OCI-LY3 (cell line): Measurements from ENCODE around the gene YWHAB.

Source experiments
- H2AFZ ChIP-seq: fragments of 200-600, 300-600 bp; shearing (Covaris generic); 2 replicates; pipeline ENCODE4 v1.6.0; 2014; ENCODE audit warnings: antibody characterized with exemption, low read depth, low read length
- H3K27ac ChIP-seq: fragments of 200-600, 300-600 bp; sonication (generic); 2 replicates; pipeline ENCODE4 v1.5.1; 2014; ENCODE audit warnings: mild to moderate bottlenecking, low read length, moderate library complexity, mixed read lengths
- H3K27me3 ChIP-seq: fragments of 200-600, 300-600 bp; sonication (generic); 2 replicates; pipeline ENCODE4 v1.6.1; 2014; ENCODE audit warnings: low read depth, low read length, mixed read lengths
- H3K36me3 ChIP-seq: fragments of 200-600, 300-600 bp; sonication (generic); replicated peaks from 2 replicates; pipeline ENCODE3; 2014; ENCODE audit warnings: low read depth, low read length, mixed read lengths
- H3K4me1 ChIP-seq: fragments of 300-600, 200-600 bp; sonication (generic); 2 replicates; pipeline ENCODE4 v1.6.1; 2014; ENCODE audit warnings: low read length, mixed read lengths
- H3K4me2 ChIP-seq: fragments of 200-600, 300-600 bp; sonication (generic); 2 replicates; pipeline ENCODE4 v1.6.1; 2014; ENCODE audit warnings: low read length, mixed read lengths
- H3K4me3 ChIP-seq: fragments of 300-600, 200-600 bp; sonication (generic); 2 replicates; pipeline ENCODE4 v1.5.1; 2014; ENCODE audit warnings: antibody characterized with exemption, mild to moderate bottlenecking, low read length, moderate library complexity
- H3K79me2 ChIP-seq: fragments of 300-600, 200-600 bp; shearing (Covaris generic); 2 replicates; pipeline ENCODE4 v1.6.1; 2014; ENCODE audit warnings: mild to moderate bottlenecking, low read length, mixed read lengths
- H3K9ac ChIP-seq: fragments of 300-600, 200-600 bp; shearing (Covaris generic); 2 replicates; pipeline ENCODE4 v1.6.0; 2014; ENCODE audit warnings: mild to moderate bottlenecking, low read length, moderate library complexity
- H3K9me3 ChIP-seq: fragments of 200-600, 300-600 bp; shearing (Covaris generic); 2 replicates; pipeline ENCODE4 v1.6.1; 2014; ENCODE audit warnings: low read length, mixed read lengths; ENCODE audit not compliant: insufficient read depth
- H4K20me1 ChIP-seq: fragments of 200-600, 300-600 bp; sonication (generic); 2 replicates; pipeline ENCODE4 v1.6.1; 2016; ENCODE audit warnings: low read length, mixed read lengths; ENCODE audit not compliant: insufficient read depth
- CTCF ChIP-seq: fragments of 200-600, 300-600 bp; sonication (generic); IDR thresholded peaks from 2 replicates; pipeline ENCODE4 v1.5.1; 2014; ENCODE audit warnings: antibody characterized with exemption, low read length, low read depth
- EZH2phosphoT487 ChIP-seq: fragments of 200-600 bp; shearing (Covaris generic); IDR thresholded peaks from 2 replicates; pipeline ENCODE4 v1.6.1; 2018; ENCODE audit warnings: antibody characterized with exemption, mixed run types, low read depth

YWHAB gene

DNA sequence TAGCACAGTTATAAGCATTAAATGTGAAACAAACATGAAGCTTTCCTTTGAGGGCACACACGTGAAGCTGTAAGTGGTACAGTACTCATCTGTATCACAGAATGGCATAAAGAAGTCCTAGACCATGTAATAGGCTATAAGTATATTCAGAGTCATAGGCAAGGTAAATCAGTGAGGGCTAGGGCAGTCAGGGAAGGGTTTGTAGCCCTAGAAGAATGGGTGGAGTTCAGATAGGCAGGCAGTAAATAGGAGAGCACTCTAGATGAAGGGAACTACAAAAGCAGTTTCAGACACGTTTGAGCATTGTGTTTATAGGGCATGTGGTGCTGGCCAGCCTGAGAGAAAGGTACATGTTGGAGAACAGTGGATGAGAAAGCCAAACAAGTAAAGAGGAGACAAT is 9.5 kb downstream of the YWHAB start:
- H4K20me1 ChIP-seq: peaks cover 92% of the 10 kb centered on the region
- TF ChIP-seq CTCF: no peak
- no peak for TF ChIP-seq EZH2phosphoT487

GRCh38 chr20:44896583-44896982 is 11.1 kb downstream of the YWHAB start:
- Histone ChIP-seq H3K27me3 (no peaks in the 10 kb centered on the region), H2AFZ (no peak overlapping the region), H3K4me2 (no peak overlapping the region), H3K79me2 (peaks cover 100% of the 10 kb centered on the region), H3K9me3 (no peaks in the 10 kb centered on the region), H3K4me1 (peaks cover 4% of the 10 kb centered on the region; the same call in 1 of the 2 replicates), H4K20me1 (peaks cover 95% of the 10 kb centered on the region), H3K27ac (no peak overlapping the region), H3K4me3 (no peak overlapping the region), H3K36me3 (peaks cover 55% of the 10 kb centered on the region), H3K9ac (no peak overlapping the region)
- TF ChIP-seq EZH2phosphoT487 (no peak), CTCF (no peak)

More for the DNA sequence above, 9.5 kb downstream of the YWHAB start:
- Histone ChIP-seq H3K4me3 (no peak overlapping the region), H3K4me2 (no peak overlapping the region), H2AFZ (no peak overlapping the region), H3K27ac (no peak overlapping the region), H3K79me2 (peaks cover 100% of the 10 kb centered on the region), H3K36me3 (peaks cover 50% of the 10 kb centered on the region), H3K9ac (no peak overlapping the region), H3K27me3 (no peaks in the 10 kb centered on the region), H3K9me3 (no peaks in the 10 kb centered on the region), H3K4me1 (peaks cover 4% of the 10 kb centered on the region; the same call in 1 of the 2 replicates)

DNA sequence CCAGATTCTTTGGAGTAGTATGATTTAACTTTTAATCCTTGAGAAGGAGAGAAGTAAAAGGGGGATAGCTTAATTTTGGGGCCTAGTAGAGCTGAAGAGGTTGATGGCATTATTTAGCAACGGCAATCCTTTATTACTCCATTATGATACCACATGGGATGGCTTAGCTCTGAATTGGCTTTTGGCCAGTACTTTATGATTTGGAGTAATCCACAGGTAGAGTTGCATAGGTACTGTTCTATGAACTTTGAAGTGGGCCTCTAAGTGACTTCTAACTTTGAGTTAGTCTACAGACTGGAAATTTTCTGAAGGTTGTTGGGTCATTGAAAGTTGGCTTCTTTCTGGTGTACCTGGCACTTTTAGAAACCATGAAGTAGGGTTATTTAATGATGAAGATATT is 11.6 kb downstream of the YWHAB start:
- Histone ChIP-seq H3K9me3 (no peaks in the 10 kb centered on the region), H3K4me3 (no peak overlapping the region), H3K4me2 (no peak overlapping the region), H3K27ac (no peak overlapping the region), H3K27me3 (no peaks in the 10 kb centered on the region), H3K36me3 (peaks cover 54% of the 10 kb centered on the region), H3K9ac (no peak overlapping the region), H2AFZ (no peak overlapping the region), H3K4me1 (peaks cover 4% of the 10 kb centered on the region; the same call in 1 of the 2 replicates), H4K20me1 (peaks cover 95% of the 10 kb centered on the region), H3K79me2 (peaks cover 99% of the 10 kb centered on the region)
- TF ChIP-seq CTCF: no peak
- no peak for TF ChIP-seq EZH2phosphoT487

GRCh38 chr20:44900231-44900854 is 14.8 kb downstream of the YWHAB start:
- Histone ChIP-seq H3K9ac (no peak overlapping the region), H3K27ac (no peak overlapping the region), H4K20me1 (peaks cover 72% of the 10 kb centered on the region), H2AFZ (no peak overlapping the region), H3K4me2 (no peak overlapping the region), H3K4me3 (no peak overlapping the region), H3K27me3 (no peaks in the 10 kb centered on the region), H3K9me3 (no peaks in the 10 kb centered on the region), H3K79me2 (peaks cover 77% of the 10 kb centered on the region), H3K4me1 (peaks cover 4% of the 10 kb centered on the region; the same call in 1 of the 2 replicates), H3K36me3 (peaks cover 70% of the 10 kb centered on the region)
- TF ChIP-seq CTCF (no peak), EZH2phosphoT487 (no peak)
